HG03565 (cell line): ENCODE measurements around the gene PSMD13.

Experiments
- ATAC-seq: cut with Tn5 transposase; IDR thresholded peaks from one replicate; pipeline ENCODE4 v1.9.1; 2021; ENCODE audit warnings: mild to moderate bottlenecking, moderate library complexity; ENCODE audit not compliant: unreplicated experiment

PSMD13 gene

GRCh38 chr11:241634-242033 is 4.9 kb downstream of the PSMD13 start:
- ATAC-seq = no peak

- ATAC-seq = no peak
Measured at GRCh38 chr11:244376-244775, 7.6 kb downstream of the PSMD13 start.

- ATAC-seq = no peak
Measured at GRCh38 chr11:249062-249461, 12.3 kb downstream of the PSMD13 start.

GRCh38 chr11:250274-250673 is 13.5 kb downstream of the PSMD13 start:
- no peak for ATAC-seq

- ATAC-seq = no peak
Measured at GRCh38 chr11:250740-251299, 14.0 kb downstream of the PSMD13 start.

- ATAC-seq = no peak
Measured at GRCh38 chr11:251550-251949, 14.8 kb downstream of the PSMD13 start.

- no peak for ATAC-seq
Measured at GRCh38 chr11:252666-253065, 15.9 kb downstream of the PSMD13 start.

GRCh38 chr11:253160-253885 is 16.5 kb downstream of the PSMD13 start:
- no peak for ATAC-seq

- ATAC-seq = no peak
Measured at GRCh38 chr11:253886-254270, 17.1 kb downstream of the PSMD13 start.

GRCh38 chr11:255176-255575 is 18.4 kb downstream of the PSMD13 start:
- ATAC-seq = no peak

- no peak for ATAC-seq
Measured at GRCh38 chr11:255816-256215, 19.0 kb downstream of the PSMD13 start.

GRCh38 chr11:256952-257737 is 20.4 kb downstream of the PSMD13 start:
- no peak for ATAC-seq

GRCh38 chr11:257766-258493 is 21.2 kb downstream of the PSMD13 start:
- ATAC-seq = no peak

GRCh38 chr11:259413-259812 is 22.6 kb downstream of the PSMD13 start:
- ATAC-seq = no peak

GRCh38 chr11:261624-262023 is 24.8 kb downstream of the PSMD13 start:
- ATAC-seq = no peak

- ATAC-seq = no peak
Measured at GRCh38 chr11:266676-267439, 30.1 kb downstream of the PSMD13 start.

- ATAC-seq = no peak
Measured at GRCh38 chr11:267491-267994, 30.8 kb downstream of the PSMD13 start.

- peak; percentile 28 for ATAC-seq
Measured at GRCh38 chr11:268716-269145, 32.0 kb downstream of the PSMD13 start.

GRCh38 chr11:269146-269890 is 32.5 kb downstream of the PSMD13 start:
- peak; percentile 75 for ATAC-seq
